Sigmoid colon (tissue), 7 donors: ENCODE measurements around the gene PAQR7. TPM values are rescaled to one million over a fixed set of nuclear protein-coding genes. Genes with fewer than 3 reads are reported as not detected.

Experiments
- DNase-seq: peaks from one replicate; pipeline ENCODE4 v3.0.0-alpha.2; 2019
- H3K27ac ChIP-seq, 4 donors: fragments of 200-600 bp; sonication (generic); one replicate each; pipeline ENCODE4 v1.5.1; 2016 to 2019; ENCODE audit warnings: mild to moderate bottlenecking in 1 of 4
- H3K27me3 ChIP-seq, 3 donors: fragments of 200-600 bp; sonication (generic); one replicate each; pipeline ENCODE4 v1.5.1; 2019; ENCODE audit warnings: mild to moderate bottlenecking in 1 of 3
- H3K36me3 ChIP-seq, 4 donors: fragments of 200-600 bp; sonication (generic); one replicate each; pipeline ENCODE4 v1.5.1; 2016 to 2019
- H3K4me1 ChIP-seq, 4 donors: fragments of 200-600 bp; sonication (generic); one replicate each; pipeline ENCODE4 v1.5.1; 2017 to 2019
- H3K4me3 ChIP-seq, 4 donors: fragments of 200-600 bp; sonication (generic); one replicate each; pipeline ENCODE4 v1.5.1; 2017 to 2019; ENCODE audit warnings: mild to moderate bottlenecking in 2 of 4, moderate library complexity in 1 of 4
- H3K9me3 ChIP-seq, 4 donors: fragments of 200-600 bp in 3 of 4; sonication (generic) in 3 of 4; one replicate each; pipeline versions ENCODE4 v1.5.1 to v1.6.1; 2013 to 2019
- CTCF ChIP-seq, 4 experiments: fragments of 450-650 bp in 3 of 4; fragments of 200-600 bp in 1 of 4; IDR thresholded peaks; one replicate each; pipeline ENCODE4 v1.5.1; 2016 to 2019; ENCODE audit warnings: antibody characterized with exemption in 4 of 4, mild to moderate bottlenecking in 3 of 4, moderate library complexity in 2 of 4
- EP300 ChIP-seq, 4 donors: sonication (generic); formaldehyde crosslinking; IDR thresholded peaks; one replicate each; pipeline ENCODE4 v1.6.1; 2017; ENCODE audit warnings: antibody characterized with exemption in 4 of 4
- POLR2A ChIP-seq, 2 donors: fragments of 450-650 bp; IDR thresholded peaks; one replicate each; pipeline ENCODE4 v1.6.1; 2016; ENCODE audit warnings: antibody characterized with exemption in 2 of 2, mild to moderate bottlenecking in 2 of 2, moderate library complexity in 2 of 2
- POLR2AphosphoS5 ChIP-seq, 4 donors: sonication (generic); formaldehyde crosslinking; IDR thresholded peaks; one replicate each; pipeline ENCODE4 v1.6.1; 2017; ENCODE audit warnings: antibody characterized with exemption in 4 of 4
- WGBS, 2 donors: extraction: QIAGEN DNeasy Blood & Tissue Kit; methylation state at CpG; one replicate each; pipeline ENCODE4 v1.1.7; 2013; 5-methylcytosine and 5-hydroxymethylcytosine counted together
- intact Hi-C: fragments of 100-400 bp; cut with DNase I; formaldehyde crosslinking; loops from one replicate; pipeline ENCODE4 v1.15.1; 2023
- polyA plus RNA-seq, 3 donors: library from polyadenylated mRNA; stranded (reverse); fragments of 200-250 nt; gene quantifications; one replicate each; pipeline ENCODE4 v1.2.3, GENCODE V29; 2013
- total RNA-seq, 4 donors: library from RNA; depleted of rRNA; stranded (reverse); fragments of >200 nt; gene quantifications; one replicate each; pipeline ENCODE4 v1.1.0, GENCODE V29; 2016
- donor health status: healthy with polysubstance abuse.
- donor health status: Bipolar disorder and iron deficiency.
- donor health status: healthy.

The PAQR7 gene
- total and polyA plus RNA-seq, 7 donors: 0.92 to 9.4 (median 4.3) TPM

GRCh38 chr1:25834894-25835293, 40.6 kb downstream of the PAQR7 start:
- intact Hi-C loops: no loop called here
- H3K4me1 ChIP-seq: no peaks in the 10 kb centered on the region
- WGBS, 2 donors: 62 to 78% methylated on average over 3 of the region's 3 CpGs

DNA sequence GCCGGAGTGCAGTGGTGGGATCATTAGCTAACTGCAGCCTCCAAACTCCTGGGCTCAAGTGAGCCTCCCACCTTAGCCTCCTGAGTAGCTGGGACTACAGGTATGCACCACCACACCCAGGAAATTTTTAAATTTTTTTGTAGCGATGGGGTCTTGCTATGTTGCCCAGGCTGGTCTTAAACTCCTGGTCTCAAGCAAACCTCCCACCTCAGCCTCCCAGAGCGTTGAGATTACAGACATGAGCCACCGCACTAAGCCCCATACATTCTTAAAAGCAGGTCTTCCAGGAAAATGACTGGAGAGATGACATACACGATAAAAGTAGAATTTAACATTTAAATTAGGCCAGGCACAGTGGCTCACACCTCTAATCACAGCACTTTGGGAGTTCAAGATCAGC, 42.4 kb downstream of the PAQR7 start:
- TF ChIP-seq POLR2A (IDR thresholded peaks at IDR 0.05): no peak
- Histone ChIP-seq H3K36me3 (peaks cover 40 to 77% (median 52%) of the 10 kb centered on the region in 4 donors), H3K27me3 (no peaks in the 10 kb centered on the region), H3K4me1 (no peaks in the 10 kb centered on the region), H3K9me3 (no peaks in the 10 kb centered on the region), H3K4me3 (no peak overlapping the region), H3K27ac (no peak overlapping the region)
- 96 to 98% methylated on average over 5 of the region's 5 CpGs for WGBS, 2 donors
- intact Hi-C loops: no loop called here
- DNase-seq: no peak

More at GRCh38 chr1:25834894-25835293, 40.6 kb downstream of the PAQR7 start:
- H3K27ac ChIP-seq: no peak overlapping the region
- no peaks in the 10 kb centered on the region for H3K9me3 ChIP-seq
- H3K27me3 ChIP-seq: no peaks in the 10 kb centered on the region
- peaks cover 29 to 59% (median 35%) of the 10 kb centered on the region in 4 donors for H3K36me3 ChIP-seq
- no peak overlapping the region for H3K4me3 ChIP-seq
- DNase-seq: no peak
- no peak for TF ChIP-seq EP300 (IDR thresholded peaks at IDR 0.05)

DNA sequence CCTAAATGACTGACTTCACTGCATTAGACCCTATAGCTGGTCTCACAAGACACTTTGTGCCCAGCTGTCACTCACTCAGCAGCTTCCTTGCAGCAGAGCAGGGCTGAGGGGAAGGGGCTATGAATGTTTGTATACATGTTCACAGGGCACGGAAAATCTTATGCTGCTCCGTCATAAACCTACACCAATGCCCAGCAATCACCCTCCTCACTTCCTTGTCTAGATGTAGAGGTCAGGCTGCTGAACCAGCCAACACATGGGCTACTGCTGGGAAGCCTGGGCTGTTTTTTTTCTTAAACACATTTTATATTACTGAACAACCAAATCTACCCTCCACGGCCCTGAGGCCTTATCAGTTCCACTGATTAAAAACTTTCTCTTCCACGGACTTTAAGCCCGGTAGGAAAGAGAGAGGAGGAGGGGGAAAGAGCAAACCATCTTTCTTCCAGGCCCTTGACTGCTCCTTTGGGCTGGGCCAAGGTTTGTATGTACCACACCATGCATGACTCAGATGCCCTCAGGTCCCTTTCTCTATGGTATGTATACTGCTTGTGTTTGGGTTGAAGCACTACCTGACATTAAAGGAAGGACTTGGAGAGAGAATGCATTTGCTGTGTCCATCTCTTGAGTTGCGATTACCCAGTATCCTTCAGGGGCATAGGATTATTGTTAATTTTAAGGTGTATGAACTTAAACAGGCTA, 43.0 kb downstream of the PAQR7 start:
- H3K4me1 ChIP-seq: no peaks in the 10 kb centered on the region
- intact Hi-C loops: no loop called here

DNA sequence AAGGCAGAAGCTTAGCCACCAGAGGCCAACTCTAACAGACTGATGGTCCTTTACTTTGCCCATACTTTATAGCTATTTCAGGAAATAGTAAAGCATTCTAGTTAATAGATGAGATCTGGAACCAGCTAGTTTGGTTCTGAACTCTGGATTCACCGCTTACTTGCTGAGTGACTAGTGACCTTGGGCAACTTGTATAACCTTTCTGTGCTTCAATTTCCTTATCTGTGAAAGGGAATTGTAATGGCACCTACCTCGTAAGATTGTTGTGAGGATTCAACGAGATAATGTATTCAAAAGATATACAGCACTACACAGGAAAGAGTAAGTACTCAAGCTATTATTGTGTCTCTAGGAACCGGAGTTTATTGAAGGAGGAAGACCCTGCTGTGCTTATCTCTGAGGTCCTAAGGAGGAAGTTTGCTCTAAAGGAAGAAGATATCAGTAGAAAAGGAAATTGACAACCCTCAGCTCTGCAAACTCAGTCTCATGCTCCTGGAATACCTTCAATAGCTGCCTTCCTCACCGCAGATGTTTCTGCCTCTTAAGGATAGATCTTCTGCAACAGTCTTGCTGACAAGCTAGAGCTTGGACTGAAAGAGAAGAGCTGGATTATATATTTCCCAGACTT, 43.8 kb downstream of the PAQR7 start:
- intact Hi-C loops: no loop called here

More for the DNA sequence above, 43.0 kb downstream of the PAQR7 start:
- H3K4me3 ChIP-seq: no peak overlapping the region
- H3K27me3 ChIP-seq: no peaks in the 10 kb centered on the region
- no peak for TF ChIP-seq CTCF (IDR thresholded peaks at IDR 0.05)
- no peak for TF ChIP-seq EP300 (IDR thresholded peaks at IDR 0.05)
- no peak for TF ChIP-seq POLR2AphosphoS5 (IDR thresholded peaks at IDR 0.05)
- TF ChIP-seq POLR2A (IDR thresholded peaks at IDR 0.05): no peak
- H3K36me3 ChIP-seq: peaks cover 46 to 83% (median 58%) of the 10 kb centered on the region in 4 donors
- DNase-seq: no peak
- WGBS, 2 donors: 83 to 87% methylated on average over 6 of the region's 6 CpGs
- no peaks in the 10 kb centered on the region for H3K9me3 ChIP-seq
- no peak overlapping the region for H3K27ac ChIP-seq

GRCh38 chr1:25829046-25829445, 46.5 kb downstream of the PAQR7 start:
- Histone ChIP-seq H3K4me1 (no peaks in the 10 kb centered on the region), H3K27ac (no peak overlapping the region), H3K9me3 (no peaks in the 10 kb centered on the region), H3K4me3 (no peak overlapping the region), H3K36me3 (peaks cover 46 to 88% (median 76%) of the 10 kb centered on the region in 4 donors), H3K27me3 (no peaks in the 10 kb centered on the region)
- intact Hi-C loops: no loop called here
- TF ChIP-seq EP300 (IDR thresholded peaks at IDR 0.05): no peak
- DNase-seq: no peak
- 86 to 92% methylated on average over 1 of the region's 1 CpG for WGBS, 2 donors

More for the DNA sequence above, 43.8 kb downstream of the PAQR7 start:
- Histone ChIP-seq H3K27me3 (no peaks in the 10 kb centered on the region), H3K4me1 (no peaks in the 10 kb centered on the region), H3K4me3 (no peak overlapping the region), H3K9me3 (no peaks in the 10 kb centered on the region), H3K36me3 (peaks cover 46 to 91% (median 66%) of the 10 kb centered on the region in 4 donors), H3K27ac (no peak overlapping the region)
- TF ChIP-seq POLR2AphosphoS5 (IDR thresholded peaks at IDR 0.05) (no peak), EP300 (IDR thresholded peaks at IDR 0.05) (no peak), POLR2A (IDR thresholded peaks at IDR 0.05) (no peak), CTCF (IDR thresholded peaks at IDR 0.05) (no peak)
- DNase-seq: no peak
- 49 to 51% methylated on average over 5 of the region's 5 CpGs for WGBS, 2 donors

DNA sequence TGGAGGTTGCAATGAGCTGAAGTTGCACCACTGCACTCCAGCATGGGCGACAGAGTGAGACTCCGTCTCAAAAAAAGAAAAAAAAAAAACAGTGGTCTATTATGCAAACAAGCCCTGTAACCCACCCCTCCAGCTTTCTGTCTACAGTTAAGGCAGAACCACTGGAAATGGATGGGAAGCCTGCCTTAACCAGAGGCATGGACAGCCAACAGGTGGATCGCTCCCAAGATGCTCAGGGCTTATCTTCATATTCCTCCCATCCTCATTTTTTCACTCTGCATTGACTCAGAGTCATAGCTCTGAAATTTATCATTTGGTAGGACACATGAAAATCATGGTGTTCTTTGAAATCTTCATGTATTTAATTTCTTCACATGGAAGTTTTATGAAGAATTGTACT, 47.0 kb downstream of the PAQR7 start:
- 57 to 64% methylated on average over 3 of the region's 3 CpGs for WGBS, 2 donors
- no peaks in the 10 kb centered on the region for H3K4me1 ChIP-seq
- DNase-seq: no peak
- H3K27ac ChIP-seq: no peak overlapping the region
- H3K4me3 ChIP-seq: no peak overlapping the region
- H3K27me3 ChIP-seq: no peaks in the 10 kb centered on the region
- TF ChIP-seq EP300 (IDR thresholded peaks at IDR 0.05): no peak
- no peak for TF ChIP-seq POLR2AphosphoS5 (IDR thresholded peaks at IDR 0.05)
- TF ChIP-seq POLR2A (IDR thresholded peaks at IDR 0.05): no peak
- TF ChIP-seq CTCF (IDR thresholded peaks at IDR 0.05): no peak
- peaks cover 46 to 86% (median 75%) of the 10 kb centered on the region in 4 donors for H3K36me3 ChIP-seq
- no peaks in the 10 kb centered on the region for H3K9me3 ChIP-seq
- intact Hi-C loops: no loop called here
